ENCODE results near the gene IRF2. TPM values are rescaled to one million over a fixed set of nuclear protein-coding genes. Genes with fewer than 3 reads are reported as not detected.

IRF2 gene
- total RNA-seq, 2 donors from 2014 or later, result 35.3 to 68.0 TPM

- no peaks in the 10 kb centered on the region for H3K27me3 ChIP-seq (replicated peaks; ENCODE audit: insufficient read depth)
- H3K9me3 ChIP-seq, result no peaks in the 10 kb centered on the region
- no peak for ATAC-seq (ENCODE audit: insufficient number of reproducible peaks, low FRiP score, low read depth)
- DNase-seq (ENCODE audit: low spot score), result no peak
- peaks cover 0 to 9% of the 10 kb centered on the region in 2 donors for H3K4me1 ChIP-seq (ENCODE audit: control insufficient read depth in 1 of 2, low read depth in 2 of 2)
- H3K27ac ChIP-seq, result no peak overlapping the region
- H3K4me3 ChIP-seq, result no peak overlapping the region
- H3K36me3 ChIP-seq, result no peaks in the 10 kb centered on the region
- TF ChIP-seq, protein P1, sequence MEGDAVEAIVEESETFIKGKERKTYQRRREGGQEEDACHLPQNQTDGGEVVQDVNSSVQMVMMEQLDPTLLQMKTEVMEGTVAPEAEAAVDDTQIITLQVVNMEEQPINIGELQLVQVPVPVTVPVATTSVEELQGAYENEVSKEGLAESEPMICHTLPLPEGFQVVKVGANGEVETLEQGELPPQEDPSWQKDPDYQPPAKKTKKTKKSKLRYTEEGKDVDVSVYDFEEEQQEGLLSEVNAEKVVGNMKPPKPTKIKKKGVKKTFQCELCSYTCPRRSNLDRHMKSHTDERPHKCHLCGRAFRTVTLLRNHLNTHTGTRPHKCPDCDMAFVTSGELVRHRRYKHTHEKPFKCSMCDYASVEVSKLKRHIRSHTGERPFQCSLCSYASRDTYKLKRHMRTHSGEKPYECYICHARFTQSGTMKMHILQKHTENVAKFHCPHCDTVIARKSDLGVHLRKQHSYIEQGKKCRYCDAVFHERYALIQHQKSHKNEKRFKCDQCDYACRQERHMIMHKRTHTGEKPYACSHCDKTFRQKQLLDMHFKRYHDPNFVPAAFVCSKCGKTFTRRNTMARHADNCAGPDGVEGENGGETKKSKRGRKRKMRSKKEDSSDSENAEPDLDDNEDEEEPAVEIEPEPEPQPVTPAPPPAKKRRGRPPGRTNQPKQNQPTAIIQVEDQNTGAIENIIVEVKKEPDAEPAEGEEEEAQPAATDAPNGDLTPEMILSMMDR (IDR thresholded peaks at IDR 0.05), result no peak
These were observed 36.1 kb upstream of the IRF2 start for GRCh38 chr4:184510401-184510800.

- H3K4me1 ChIP-seq (ENCODE audit: control insufficient read depth in 1 of 2, low read depth in 2 of 2), result no peaks in the 10 kb centered on the region
- no peaks in the 10 kb centered on the region for H3K9me3 ChIP-seq
- H3K36me3 ChIP-seq, result no peaks in the 10 kb centered on the region
- no peak overlapping the region for H3K4me3 ChIP-seq
- H3K27ac ChIP-seq, result no peak overlapping the region
- H3K27me3 ChIP-seq (replicated peaks; ENCODE audit: insufficient read depth), result no peaks in the 10 kb centered on the region
- ATAC-seq (ENCODE audit: insufficient number of reproducible peaks, low FRiP score, low read depth) (no peak), DNase-seq (ENCODE audit: low spot score) (no peak)
- TF ChIP-seq, protein P1 (IDR thresholded peaks at IDR 0.05), result no peak
These were observed 32.3 kb upstream of the IRF2 start for GRCh38 chr4:184506527-184507121.

DNA sequence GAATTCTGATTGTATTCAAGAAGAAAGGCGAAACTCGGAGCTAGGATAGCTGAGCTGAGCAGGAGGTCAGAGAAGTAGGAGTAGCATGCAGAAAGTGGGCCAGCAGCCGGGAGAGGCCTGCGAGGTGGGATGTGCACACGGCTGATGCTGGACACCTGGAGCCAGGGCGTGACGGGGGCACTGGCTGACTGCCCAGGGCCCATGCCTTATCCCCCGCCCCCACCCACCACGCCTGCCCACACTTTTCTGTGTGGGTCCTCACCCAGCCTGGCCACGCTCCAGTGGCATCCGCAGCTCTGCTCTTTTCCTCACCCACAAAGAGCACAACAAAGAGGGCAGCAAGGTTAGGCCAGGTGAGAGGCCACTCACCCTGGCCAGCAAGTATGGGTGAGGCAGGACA is 30.0 kb upstream of the IRF2 start:
- Histone ChIP-seq H3K36me3 (no peaks in the 10 kb centered on the region), H3K4me3 (no peak overlapping the region), H3K27me3 (replicated peaks; ENCODE audit: insufficient read depth) (no peaks in the 10 kb centered on the region), H3K4me1 (ENCODE audit: control insufficient read depth in 1 of 2, low read depth in 2 of 2) (no peaks in the 10 kb centered on the region), H3K27ac (no peak overlapping the region), H3K9me3 (no peaks in the 10 kb centered on the region)
- TF ChIP-seq, protein P1 (IDR thresholded peaks at IDR 0.05), result no peak
- DNase-seq (ENCODE audit: low spot score) (no peak), ATAC-seq (ENCODE audit: insufficient number of reproducible peaks, low FRiP score, low read depth) (no peak)

- Histone ChIP-seq H3K4me1 (ENCODE audit: control insufficient read depth in 1 of 2, low read depth in 2 of 2) (no peaks in the 10 kb centered on the region), H3K27ac (no peak overlapping the region), H3K4me3 (no peak overlapping the region), H3K9me3 (no peaks in the 10 kb centered on the region), H3K36me3 (no peaks in the 10 kb centered on the region), H3K27me3 (replicated peaks; ENCODE audit: insufficient read depth) (no peaks in the 10 kb centered on the region)
- TF ChIP-seq, protein P1 (IDR thresholded peaks at IDR 0.05), result no peak
- ATAC-seq (ENCODE audit: insufficient number of reproducible peaks, low FRiP score, low read depth) (no peak), DNase-seq (ENCODE audit: low spot score) (no peak)
These were observed 29.5 kb upstream of the IRF2 start for GRCh38 chr4:184503869-184504300.

DNA sequence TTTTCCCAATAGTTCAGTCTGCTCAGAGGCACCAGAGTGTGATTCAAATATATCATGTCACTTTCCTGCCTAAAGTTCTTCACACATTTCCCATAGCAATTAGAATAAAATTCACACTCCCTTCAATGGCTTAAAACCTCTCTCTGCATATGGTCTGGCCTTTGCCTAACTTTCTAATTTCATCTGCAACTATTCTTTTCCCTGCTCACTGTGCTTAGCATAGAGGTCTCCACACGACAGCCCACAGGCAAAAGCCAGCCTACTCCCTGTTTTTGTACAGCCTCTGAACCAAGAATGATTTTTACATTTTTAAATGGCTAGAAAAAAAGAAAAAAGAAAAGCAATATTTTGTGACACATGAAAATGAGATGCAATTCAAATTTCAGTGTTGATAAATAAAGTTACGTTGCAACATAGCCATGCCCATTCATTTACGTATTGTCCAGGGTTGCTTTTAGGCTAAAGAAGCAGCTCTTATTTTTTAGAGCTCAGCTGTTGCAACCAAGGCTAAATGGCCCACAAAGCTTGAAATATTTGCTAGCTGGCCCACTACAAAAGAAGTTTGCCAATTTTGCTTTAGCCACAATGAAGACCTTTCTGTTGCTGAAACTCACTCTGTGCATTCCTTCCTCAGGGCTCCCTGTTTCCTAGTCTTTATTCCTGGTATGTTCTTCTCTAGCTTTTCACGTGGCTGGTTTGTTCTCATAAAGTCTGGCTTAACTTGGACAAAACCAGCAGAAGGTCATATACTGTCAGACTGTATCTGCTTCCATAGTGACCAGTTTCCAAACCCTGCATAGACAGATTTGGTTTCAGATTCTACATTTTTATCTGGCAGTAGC is 26.6 kb upstream of the IRF2 start:
- Histone ChIP-seq H3K27ac (no peak overlapping the region), H3K4me1 (ENCODE audit: control insufficient read depth in 1 of 2, low read depth in 2 of 2) (no peaks in the 10 kb centered on the region), H3K27me3 (replicated peaks; ENCODE audit: insufficient read depth) (no peaks in the 10 kb centered on the region), H3K9me3 (no peaks in the 10 kb centered on the region), H3K36me3 (no peaks in the 10 kb centered on the region), H3K4me3 (no peak overlapping the region)
- TF ChIP-seq, protein P1 (IDR thresholded peaks at IDR 0.05), result no peak
- ATAC-seq (ENCODE audit: insufficient number of reproducible peaks, low FRiP score, low read depth), result no peak
- DNase-seq (ENCODE audit: low spot score), result no peak
